Stomach (tissue), 9 donors: ENCODE measurements around the gene PTK6. TPM values are rescaled to one million over a fixed set of nuclear protein-coding genes. Genes with fewer than 3 reads are reported as not detected.
"Not testable (repeated sequence)": the region's sequence is repeated elsewhere in the genome, so short reads cannot be mapped to it uniquely, and the experiment has no call there.

Experiments used
- DNase-seq, 2 donors: peaks; one replicate each; pipeline versions ENCODE4 v3.0.0 to v3.0.0-alpha.2; 2013 to 2019
- H3K27ac ChIP-seq, 5 donors: fragments of 200-600 bp in 4 of 5; sonication (generic) in 4 of 5; one replicate each; pipeline ENCODE4 v1.5.1; 2013 to 2019; ENCODE audit warnings: mild to moderate bottlenecking in 1 of 5, moderate library complexity in 1 of 5
- H3K27me3 ChIP-seq, 3 donors: fragments of 200-600 bp; sonication (generic); one replicate each; pipeline ENCODE4 v1.5.1; 2017 to 2019; ENCODE audit warnings: mixed run types in 1 of 3
- H3K36me3 ChIP-seq, 4 donors: fragments of 200-600 bp; sonication (generic); 1 replicate in 3 of 4; 2 replicates in 1 of 4; pipeline ENCODE4 v1.5.1; 2016 to 2019
- H3K4me1 ChIP-seq, 4 donors: fragments of 200-600 bp; sonication (generic); one replicate each; pipeline ENCODE4 v1.5.1; 2016 to 2019
- H3K4me3 ChIP-seq, 4 donors: fragments of 200-600 bp; sonication (generic) in 3 of 4; one replicate each; pipeline ENCODE4 v1.5.1; 2016 to 2019; ENCODE audit warnings: mild to moderate bottlenecking in 1 of 4
- H3K9me3 ChIP-seq, 4 donors: fragments of 200-600 bp; sonication (generic); one replicate each; pipeline ENCODE4 v1.5.1; 2016 to 2019
- CTCF ChIP-seq, 7 experiments: fragments of 450-650 bp in 4 of 7; fragments of 200-600 bp in 3 of 7; sonication (generic) in 3 of 7; IDR thresholded peaks; one replicate each; pipeline ENCODE4 v1.5.1; 2016 to 2019; ENCODE audit warnings: antibody characterized with exemption in 7 of 7, control low read depth in 2 of 7, mild to moderate bottlenecking in 1 of 7
- EP300 ChIP-seq: sonication (generic); formaldehyde crosslinking; IDR thresholded peaks from one replicate; pipeline ENCODE4 v1.6.1; 2017; ENCODE audit warnings: antibody characterized with exemption
- POLR2A ChIP-seq, 4 donors: fragments of 450-650 bp; IDR thresholded peaks; one replicate each; pipeline ENCODE4 v1.6.1; 2016; ENCODE audit warnings: antibody characterized with exemption in 4 of 4, control low read depth in 2 of 4, mild to moderate bottlenecking in 1 of 4, moderate library complexity in 1 of 4
- POLR2AphosphoS5 ChIP-seq, 3 donors: sonication (generic); formaldehyde crosslinking; IDR thresholded peaks; one replicate each; pipeline ENCODE4 v1.6.1; 2016; ENCODE audit warnings: antibody characterized with exemption in 3 of 3
- WGBS, 5 donors: extraction: QIAGEN DNeasy Blood & Tissue Kit in 3 of 5; methylation state at CpG; one replicate each; pipeline versions ENCODE4 v1.1.5 to v1.1.7; 2013 to 2018; 5-methylcytosine and 5-hydroxymethylcytosine counted together
- intact Hi-C: fragments of 100-400 bp; cut with DNase I; formaldehyde crosslinking; loops from one replicate; pipeline ENCODE4 v1.15.1; 2023; ENCODE audit warnings: low total_unique reads
- polyA plus RNA-seq, 3 donors: library from polyadenylated mRNA; stranded (reverse); fragments of 200-250 nt; gene quantifications; one replicate each; pipeline ENCODE4 v1.2.3, GENCODE V29; 2013
- total RNA-seq, 5 donors: library from RNA; depleted of rRNA; stranded (reverse); fragments of >200 nt; gene quantifications; one replicate each; pipeline versions ENCODE4 v1.1.0 to v1.2.3, GENCODE V29; 2014 to 2016
- donor health status: healthy with polysubstance abuse.
- donor health status: Bipolar disorder and iron deficiency.
- donor health status: healthy.

Gene PTK6
- total and polyA plus RNA-seq, 8 donors = 7.7 to 98.5 (median 22.9) TPM

GRCh38 chr20:63518946-63519667 lies 18.1 kb downstream of the PTK6 start:
- H3K4me1 ChIP-seq = peaks cover 20 to 47% (median 42%) of the 10 kb centered on the region in 4 donors
- intact Hi-C loops = no loop called here
- TF ChIP-seq POLR2AphosphoS5 (IDR thresholded peaks at IDR 0.05) (no peak), EP300 (no peak), POLR2A (IDR thresholded peaks at IDR 0.05) (no peak), CTCF (IDR thresholded peaks at IDR 0.05) (no peak)
- peaks cover 0 to 8% (median 0%) of the 10 kb centered on the region in 4 donors for H3K9me3 ChIP-seq
- H3K27ac ChIP-seq = peak overlapping the region in 3 of 5 donors; percentile 96 to 99 (median 98)
- WGBS, 5 donors = 58 to 71% (median 66%) methylated on average over 27 to 32 of the region's 32 CpGs
- DNase-seq = peak in 1 of 2 donors; percentile 25
- H3K4me3 ChIP-seq = peak overlapping the region; percentile 77 to 98 (median 91)
- H3K27me3 ChIP-seq = no peaks in the 10 kb centered on the region
- H3K36me3 ChIP-seq = peaks cover 0 to 21% (median 13%) of the 10 kb centered on the region in 4 donors

- intact Hi-C loops = no loop called here
Measured at GRCh38 chr20:63518351-63518861, 18.8 kb downstream of the PTK6 start.

GRCh38 chr20:63517376-63518309 lies 19.5 kb downstream of the PTK6 start:
- DNase-seq = peak in 1 of 2 donors; percentile 7
- WGBS, 5 donors = 89 to 95% (median 91%) methylated on average over 26 to 32 of the region's 32 CpGs
- peaks cover 0 to 8% (median 3%) of the 10 kb centered on the region in 4 donors for H3K36me3 ChIP-seq
- H3K27me3 ChIP-seq = peaks cover 0 to 10% (median 0%) of the 10 kb centered on the region in 3 donors
- peaks cover 18 to 34% (median 32%) of the 10 kb centered on the region in 4 donors for H3K4me1 ChIP-seq
- TF ChIP-seq POLR2A (IDR thresholded peaks at IDR 0.05) (no peak), EP300 (no peak), CTCF (IDR thresholded peaks at IDR 0.05) (no peak), POLR2AphosphoS5 (IDR thresholded peaks at IDR 0.05) (no peak)
- no peaks in the 10 kb centered on the region for H3K9me3 ChIP-seq
- intact Hi-C loops = no loop called here
- H3K27ac ChIP-seq = no peak overlapping the region
- H3K4me3 ChIP-seq = no peak overlapping the region

More at GRCh38 chr20:63518351-63518861, 18.8 kb downstream of the PTK6 start:
- Histone ChIP-seq H3K9me3 (peaks cover 0 to 4% (median 0%) of the 10 kb centered on the region in 4 donors), H3K36me3 (peaks cover 0 to 16% (median 10%) of the 10 kb centered on the region in 4 donors), H3K27ac (no peak overlapping the region), H3K27me3 (peaks cover 0 to 2% (median 0%) of the 10 kb centered on the region in 3 donors), H3K4me3 (no peak overlapping the region), H3K4me1 (peaks cover 20 to 42% (median 40%) of the 10 kb centered on the region in 4 donors)
- DNase-seq = peak in 1 of 2 donors; percentile 25
- no peak for TF ChIP-seq EP300
- TF ChIP-seq CTCF (IDR thresholded peaks at IDR 0.05) = no peak
- TF ChIP-seq POLR2A (IDR thresholded peaks at IDR 0.05) = no peak
- no peak for TF ChIP-seq POLR2AphosphoS5 (IDR thresholded peaks at IDR 0.05)
- 81 to 92% (median 88%) methylated on average over 14 to 20 of the region's 20 CpGs for WGBS, 5 donors

- Histone ChIP-seq H3K27me3 (peaks cover 0 to 38% (median 2%) of the 10 kb centered on the region in 3 donors), H3K4me1 (peaks cover 3 to 14% (median 8%) of the 10 kb centered on the region in 4 donors)
- DNase-seq, H3K9me3 ChIP-seq, H3K36me3 ChIP-seq, H3K4me3 ChIP-seq, H3K27ac ChIP-seq, intact Hi-C loops: not testable (repeated sequence)
- WGBS, 5 donors = 67 to 76% (median 73%) methylated on average over 9 to 10 of the region's 10 CpGs
Measured at GRCh38 chr20:63514520-63514919, 22.7 kb downstream of the PTK6 start.
